Spleen (tissue), 11 donors: Measurements from ENCODE around the gene SMARCA4. TPM values are rescaled to one million over a fixed set of nuclear protein-coding genes. Genes with fewer than 3 reads are reported as not detected.

ENCODE experiments used
- DNase-seq: peaks from one replicate; pipeline ENCODE4 v3.0.0-alpha.2; 2020
- H3K27ac ChIP-seq, 8 donors: fragments of 200-600 bp; sonication (generic) in 7 of 8; 1 replicate in 4 of 8; 2 replicates in 4 of 8; pipeline versions ENCODE4 v1.5.0 to v1.8.0; 2016 to 2021; ENCODE audit warnings: inconsistent platforms in 4 of 8, mild to moderate bottlenecking in 4 of 8, moderate library complexity in 1 of 8
- H3K27me3 ChIP-seq, 7 donors: fragments of 200-600 bp; sonication (generic) in 6 of 7; replicated peaks in 1 of 7; 1 replicate in 4 of 7; 2 replicates in 3 of 7; pipeline versions ENCODE4 v1.5.0 to v1.8.0; 2016 to 2021; ENCODE audit warnings: inconsistent platforms in 3 of 7, mild to moderate bottlenecking in 1 of 7
- H3K36me3 ChIP-seq, 6 donors: fragments of 200-600 bp; sonication (generic) in 5 of 6; 1 replicate in 4 of 6; 2 replicates in 2 of 6; pipeline versions ENCODE4 v1.5.0 to v1.8.0; 2016 to 2021; ENCODE audit warnings: inconsistent platforms in 2 of 6
- H3K4me1 ChIP-seq, 6 donors: fragments of 200-600 bp; sonication (generic) in 5 of 6; 1 replicate in 3 of 6; 2 replicates in 3 of 6; pipeline versions ENCODE4 v1.5.0 to v1.8.0; 2016 to 2021; ENCODE audit warnings: inconsistent platforms in 3 of 6
- H3K4me3 ChIP-seq, 8 donors: fragments of 200-600 bp; sonication (generic) in 7 of 8; 1 replicate in 4 of 8; 2 replicates in 4 of 8; pipeline versions ENCODE4 v1.5.0 to v1.8.0; 2016 to 2021; ENCODE audit warnings: inconsistent platforms in 4 of 8, mild to moderate bottlenecking in 4 of 8, moderate library complexity in 2 of 8
- H3K9me3 ChIP-seq, 8 donors: fragments of 200-600 bp; sonication (generic) in 7 of 8; 1 replicate in 4 of 8; 2 replicates in 4 of 8; pipeline versions ENCODE4 v1.5.0 to v1.8.0; 2016 to 2021; ENCODE audit warnings: inconsistent platforms in 4 of 8
- CTCF ChIP-seq, 11 experiments: fragments of 200-600 bp in 7 of 11; fragments of 450-650 bp in 4 of 11; sonication (generic) in 4 of 11; IDR thresholded peaks in 8 of 11; conservative IDR thresholded peaks in 3 of 11; 1 replicate in 7 of 11; 2 replicates in 4 of 11; pipeline versions ENCODE4 v1.4.0 to v1.8.0; 2016 to 2021; ENCODE audit warnings: antibody characterized with exemption in 11 of 11, inconsistent platforms in 4 of 11, mild to moderate bottlenecking in 1 of 11
- POLR2A ChIP-seq, 3 donors: fragments of 450-650 bp; IDR thresholded peaks; one replicate each; pipeline ENCODE4 v1.5.1; 2017; ENCODE audit warnings: antibody characterized with exemption in 3 of 3, mild to moderate bottlenecking in 1 of 3
- POLR2AphosphoS5 ChIP-seq, 3 donors: sonication (generic); formaldehyde crosslinking; IDR thresholded peaks; one replicate each; pipeline ENCODE4 v1.5.1; 2017; ENCODE audit warnings: antibody characterized with exemption in 3 of 3
- WGBS, 5 donors: extraction: QIAGEN DNeasy Blood & Tissue Kit in 3 of 5; methylation state at CpG; one replicate each; pipeline versions ENCODE4 v1.1.5 to v1.1.7; 2013 to 2018; 5-methylcytosine and 5-hydroxymethylcytosine counted together
- intact Hi-C: fragments of 100-400 bp; cut with DNase I; formaldehyde crosslinking; loops from one replicate; pipeline ENCODE4 v1.15.0; 2023; ENCODE audit warnings: low total_unique reads
- polyA plus RNA-seq, 3 donors: library from polyadenylated mRNA; stranded (reverse); fragments of 200-250 nt; gene quantifications; one replicate each; pipeline ENCODE4 v1.2.1, GENCODE V29; 2013
- total RNA-seq, 7 donors: library from RNA; depleted of rRNA in 3 of 7; stranded (reverse); fragments of >200 nt in 3 of 7; fragmentation: NEBNext Ultra II Directional in 4 of 7; extraction: Animal tissue kit (Norgen Biotek cat#: 25700) in 4 of 7; gene quantifications; one replicate each; pipeline versions ENCODE4 v1.1.0 to v1.2.1, GENCODE V29; 2016 to 2021
- donor health status: healthy with polysubstance abuse.
- donor health status: DM: no; HTN: no; CAD: no; lungs with moderate emphysema.
- donor health status: DM: no; HTN: no; CAD: no.
- donor health status: Bipolar disorder and iron deficiency.
- donor health status: healthy.
- donor health status: DM: no; HTN: no; CAD: no.
- donor health status: DM: yes; HTN: yes; CAD: no.

Gene SMARCA4
- total and polyA plus RNA-seq, 10 donors: 41.6 to 95.6 (median 65.8) TPM

GRCh38 chr19:11025445-11025844 lies 64.6 kb downstream of the SMARCA4 start:
- H3K27me3 ChIP-seq: no peaks in the 10 kb centered on the region
- no peaks in the 10 kb centered on the region for H3K9me3 ChIP-seq
- peaks cover 0 to 100% (median 98%) of the 10 kb centered on the region in 6 donors for H3K36me3 ChIP-seq
- no peaks in the 10 kb centered on the region for H3K4me1 ChIP-seq
- no peak for TF ChIP-seq CTCF (IDR thresholded peaks at IDR 0.05 in 8 of 11, conservative IDR thresholded peaks at IDR 0.05 in 3 of 11)
- no peak for TF ChIP-seq POLR2AphosphoS5 (IDR thresholded peaks at IDR 0.05)
- TF ChIP-seq POLR2A (IDR thresholded peaks at IDR 0.05): no peak
- no peak overlapping the region for H3K27ac ChIP-seq
- H3K4me3 ChIP-seq: no peak overlapping the region
- no peak for DNase-seq
- 92 to 96% (median 96%) methylated on average over 18 of the region's 18 CpGs for WGBS, 5 donors
- intact Hi-C loops: no loop called here

- no peak overlapping the region for H3K27ac ChIP-seq
- H3K27me3 ChIP-seq: no peaks in the 10 kb centered on the region
- H3K9me3 ChIP-seq: no peaks in the 10 kb centered on the region
- intact Hi-C loops: no loop called here
- peaks cover 0 to 100% (median 98%) of the 10 kb centered on the region in 6 donors for H3K36me3 ChIP-seq
- no peak for DNase-seq
- H3K4me1 ChIP-seq: no peaks in the 10 kb centered on the region
- no peak overlapping the region for H3K4me3 ChIP-seq
- TF ChIP-seq POLR2A (IDR thresholded peaks at IDR 0.05) (no peak), POLR2AphosphoS5 (IDR thresholded peaks at IDR 0.05) (no peak), CTCF (IDR thresholded peaks at IDR 0.05 in 8 of 11, conservative IDR thresholded peaks at IDR 0.05 in 3 of 11) (no peak)
- WGBS, 5 donors: 91 to 97% (median 93%) methylated on average over 16 of the region's 16 CpGs
Observed at GRCh38 chr19:11025997-11026396, 65.2 kb downstream of the SMARCA4 start.

- 92 to 94% (median 93%) methylated on average over 12 to 14 of the region's 14 CpGs for WGBS, 5 donors
- Histone ChIP-seq H3K27ac (no peak overlapping the region), H3K36me3 (peaks cover 0 to 100% (median 98%) of the 10 kb centered on the region in 6 donors), H3K4me1 (no peaks in the 10 kb centered on the region), H3K4me3 (no peak overlapping the region), H3K27me3 (no peaks in the 10 kb centered on the region), H3K9me3 (no peaks in the 10 kb centered on the region)
- intact Hi-C loops: no loop called here
- TF ChIP-seq POLR2A (IDR thresholded peaks at IDR 0.05) (no peak), POLR2AphosphoS5 (IDR thresholded peaks at IDR 0.05) (no peak), CTCF (IDR thresholded peaks at IDR 0.05 in 8 of 11, conservative IDR thresholded peaks at IDR 0.05 in 3 of 11) (no peak)
- DNase-seq: no peak
Observed at GRCh38 chr19:11027381-11027780, 66.6 kb downstream of the SMARCA4 start.

- intact Hi-C loops: no loop called here
- no peak for DNase-seq
- TF ChIP-seq POLR2AphosphoS5 (IDR thresholded peaks at IDR 0.05): no peak
- TF ChIP-seq POLR2A (IDR thresholded peaks at IDR 0.05): no peak
- no peak for TF ChIP-seq CTCF (IDR thresholded peaks at IDR 0.05 in 8 of 11, conservative IDR thresholded peaks at IDR 0.05 in 3 of 11)
- no peak overlapping the region for H3K27ac ChIP-seq
- H3K4me1 ChIP-seq: no peaks in the 10 kb centered on the region
- WGBS, 5 donors: 94 to 100% (median 96%) methylated on average over 4 of the region's 4 CpGs
- H3K27me3 ChIP-seq: no peaks in the 10 kb centered on the region
- H3K9me3 ChIP-seq: no peaks in the 10 kb centered on the region
- peaks cover 0 to 100% (median 98%) of the 10 kb centered on the region in 6 donors for H3K36me3 ChIP-seq
- no peak overlapping the region for H3K4me3 ChIP-seq
Observed at GRCh38 chr19:11028146-11028545, 67.3 kb downstream of the SMARCA4 start.
